GM23338 (cell line): ENCODE data around the gene C2CD5. TPM values are rescaled to one million over a fixed set of nuclear protein-coding genes. Genes with fewer than 3 reads are reported as not detected.

ENCODE experiments used
- ATAC-seq: fragments of 200-7000 bp; cut with Tn5 transposase; 3 replicates; pipeline ENCODE4 v1.9.1; 2020
- DNase-seq: peaks from one replicate; pipeline ENCODE4 v3.0.0-alpha.2; 2015; ENCODE audit warnings: low spot score
- H2AFZ ChIP-seq: fragments of 200-600 bp; sonication (generic); 2 replicates; pipeline ENCODE4 v1.8.0; 2016; ENCODE audit warnings: antibody characterized with exemption, mild to moderate bottlenecking, moderate library complexity
- H3F3A ChIP-seq: fragments of 200-600 bp; sonication (generic); replicated peaks from 2 replicates; pipeline ENCODE4 v1.8.0; 2017; ENCODE audit warnings: antibody characterized with exemption, mixed run types, low read depth
- H3K27ac ChIP-seq: fragments of 200-600 bp; sonication (generic); 2 replicates; pipeline ENCODE4 v1.6.1; 2016; ENCODE audit warnings: low read depth
- H3K27me3 ChIP-seq: fragments of 200-600 bp; sonication (generic); 2 replicates; pipeline ENCODE4 v1.8.0; 2016; ENCODE audit warnings: mild to moderate bottlenecking, mixed run types, moderate library complexity; ENCODE audit not compliant: insufficient read depth
- H3K36me3 ChIP-seq: fragments of 200-600 bp; sonication (generic); 2 replicates; pipeline ENCODE4 v1.8.0; 2016; ENCODE audit warnings: mild to moderate bottlenecking; ENCODE audit not compliant: insufficient read depth
- H3K4me1 ChIP-seq: fragments of 200-600 bp; sonication (generic); 2 replicates; pipeline ENCODE4 v1.8.0; 2016; ENCODE audit warnings: mild to moderate bottlenecking, moderate library complexity; ENCODE audit not compliant: insufficient read depth
- H3K4me2 ChIP-seq: fragments of 200-600 bp; sonication (generic); 2 replicates; pipeline ENCODE4 v1.7.1; 2017; ENCODE audit warnings: mixed run types
- H3K4me3 ChIP-seq: fragments of 200-600 bp; sonication (generic); 2 replicates; pipeline ENCODE4 v1.6.1; 2016; ENCODE audit warnings: mixed run types
- H3K79me2 ChIP-seq: fragments of 200-600 bp; sonication (generic); replicated peaks from 2 replicates; pipeline ENCODE4 v1.8.0; 2017; ENCODE audit warnings: mild to moderate bottlenecking; ENCODE audit not compliant: insufficient read depth
- H3K9me2 ChIP-seq: fragments of 200-600 bp; sonication (generic); 2 replicates; pipeline ENCODE4 v1.8.0; 2017; ENCODE audit not compliant: insufficient read depth
- H4K20me1 ChIP-seq: fragments of 200-600 bp; sonication (generic); replicated peaks from 2 replicates; pipeline ENCODE4 v1.8.0; 2017; ENCODE audit warnings: mild to moderate bottlenecking; ENCODE audit not compliant: insufficient read depth
- H3K27ac Mint-ChIP-seq: 2 replicates; pipeline ENCODE4 v1.8.0; 2020; ENCODE audit warnings: inconsistent platforms, mild to moderate bottlenecking, moderate library complexity, mixed read lengths
- H3K27me3 Mint-ChIP-seq: 3 replicates; pipeline ENCODE4 v1.8.0; 2022; ENCODE audit warnings: low read depth, mild to moderate bottlenecking, moderate library complexity, mixed read lengths, inconsistent platforms; ENCODE audit not compliant: insufficient read depth, poor library complexity
- H3K36me3 Mint-ChIP-seq: 3 replicates; pipeline ENCODE4 v1.8.0; 2021; ENCODE audit warnings: low read depth, mild to moderate bottlenecking, inconsistent platforms, moderate library complexity, mixed read lengths
- H3K4me1 Mint-ChIP-seq: 3 replicates; pipeline ENCODE4 v1.8.0; 2020; ENCODE audit warnings: mild to moderate bottlenecking, inconsistent platforms, mixed read lengths
- H3K4me3 Mint-ChIP-seq: 3 replicates; pipeline ENCODE4 v1.8.0; 2021; ENCODE audit warnings: moderate library complexity, mild to moderate bottlenecking, inconsistent platforms, mixed read lengths
- H3K9me3 Mint-ChIP-seq: 3 replicates; pipeline ENCODE4 v1.8.0; 2020; ENCODE audit warnings: moderate library complexity, mild to moderate bottlenecking, inconsistent platforms, mixed read lengths
- CREB1 ChIP-seq: fragments of 250-450 bp; sonication (Bioruptor Pico); IDR thresholded peaks from 2 replicates; pipeline ENCODE4 v1.5.0; 2020; ENCODE audit warnings: low read depth, mild to moderate bottlenecking, moderate library complexity
- EZH2 ChIP-seq: fragments of 200-600 bp; sonication (generic); IDR thresholded peaks from one replicate; pipeline ENCODE4 v1.8.0; 2017; ENCODE audit warnings: antibody characterized with exemption, mild to moderate bottlenecking, low read depth; ENCODE audit not compliant: unreplicated experiment
- EZH2phosphoT487 ChIP-seq: fragments of 200-600 bp; sonication (generic); IDR thresholded peaks from one replicate; pipeline ENCODE4 v1.8.1; 2018; ENCODE audit warnings: antibody characterized with exemption; ENCODE audit not compliant: unreplicated experiment
- NANOG ChIP-seq: IDR thresholded peaks from 2 replicates; pipeline ENCODE4 v1.6.1; 2016; ENCODE audit warnings: antibody characterized with exemption, borderline replicate concordance
- POLR2AphosphoS5 ChIP-seq: IDR thresholded peaks from 2 replicates; pipeline ENCODE4 v1.6.1; 2016; ENCODE audit warnings: antibody characterized with exemption, low read depth
- STAT1 ChIP-seq: IDR thresholded peaks from one replicate; pipeline ENCODE4 v1.6.1; 2016; ENCODE audit warnings: antibody characterized with exemption; ENCODE audit not compliant: unreplicated experiment
- ZNF114 ChIP-seq: fragments of 250-450 bp; sonication (Bioruptor Pico); IDR thresholded peaks from 2 replicates; pipeline ENCODE4 v1.5.0; 2020; ENCODE audit warnings: mild to moderate bottlenecking, moderate library complexity
- ZNF331 ChIP-seq: fragments of 250-450 bp; sonication (Bioruptor Pico); IDR thresholded peaks from 2 replicates; pipeline ENCODE4 v1.5.0; 2020; ENCODE audit warnings: low read depth, mild to moderate bottlenecking, moderate library complexity
- polyA plus RNA-seq: library from polyadenylated mRNA; unstranded; fragments of >200 nt; fragmentation: Nextera tagmentation; extraction: Ambion mirVana; gene quantifications from 2 replicates; pipeline ENCODE4 v1.2.1, GENCODE V29; 2016
- total RNA-seq: library from RNA; depleted of rRNA; stranded (reverse); fragments of >200 nt; shearing (Covaris generic); gene quantifications from 2 replicates; pipeline ENCODE4 v1.2.3, GENCODE V29; 2014
- TF ChIP-seq, protein P1 (sequence below), 2 experiments: fragments of 200-600 bp in 1 of 2; sonication (generic) in 1 of 2; conservative IDR thresholded peaks; 2 replicates each; pipeline versions ENCODE4 v1.5.1 to v1.6.1; 2016 to 2017; ENCODE audit warnings: antibody characterized with exemption in 2 of 2, low read depth in 2 of 2, mild to moderate bottlenecking in 2 of 2, moderate library complexity in 1 of 2
- TF ChIP-seq, protein P2 (sequence below): IDR thresholded peaks from one replicate; pipeline ENCODE4 v1.6.1; 2018; ENCODE audit warnings: antibody characterized with exemption; ENCODE audit not compliant: unreplicated experiment
- TF ChIP-seq, protein P3 (sequence below): IDR thresholded peaks from 2 replicates; pipeline ENCODE4 v1.6.1; 2016; ENCODE audit warnings: antibody characterized with exemption

C2CD5 gene
- total and polyA plus RNA-seq, 2 experiments from 2014 or later = 22.0 to 68.6 TPM

DNA sequence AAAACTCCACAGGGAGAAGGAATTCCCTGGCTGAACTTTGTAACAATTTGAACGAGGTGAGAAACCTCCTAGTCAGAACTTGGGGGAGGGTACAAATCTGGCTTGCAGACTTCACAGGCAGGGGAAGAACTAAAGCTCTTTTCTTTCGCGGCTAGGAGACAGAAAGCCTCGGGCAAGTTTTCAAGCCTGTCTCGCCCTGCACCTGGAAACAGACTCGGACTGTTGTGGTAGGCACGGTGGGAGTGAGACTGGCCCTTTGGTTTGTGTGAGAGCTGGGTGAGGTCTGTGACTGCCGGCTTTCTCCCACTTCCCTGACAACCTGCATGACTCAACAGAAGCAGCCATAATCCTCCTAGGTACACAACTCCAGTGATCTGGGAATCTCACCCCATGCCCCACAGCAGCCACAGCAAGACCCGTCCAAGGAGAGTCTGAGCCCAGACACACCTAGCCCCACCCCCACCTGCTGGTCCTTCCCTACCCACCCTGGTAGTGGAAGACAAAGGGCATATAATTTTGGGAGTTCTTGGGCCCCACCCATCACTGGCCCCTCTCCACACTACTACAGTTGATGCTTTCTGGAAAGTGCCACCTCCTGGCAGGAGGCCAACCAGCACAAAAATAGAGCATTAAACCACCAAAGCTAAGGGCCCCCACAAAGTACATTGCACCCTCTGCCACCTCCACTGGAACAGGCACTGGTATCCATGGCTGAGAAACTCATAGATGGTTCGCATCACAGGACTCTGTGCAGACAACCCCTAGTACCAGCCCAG, 107.1 kb downstream of the C2CD5 start:
- H3K79me2 ChIP-seq = no peaks in the 10 kb centered on the region
- H3K27me3 ChIP-seq = no peaks in the 10 kb centered on the region
- Mint-ChIP-seq H3K27ac (peak overlapping the region; percentile 81), H3K36me3 (no peaks in the 10 kb centered on the region), H3K9me3 (no peaks in the 10 kb centered on the region), H3K4me1 (peaks cover 9% of the 10 kb centered on the region; the same call in 2 of the 3 replicates), H3K27me3 (peaks cover 9% of the 10 kb centered on the region), H3K4me3 (no peak overlapping the region)
- H3K27ac ChIP-seq = no peak overlapping the region
- H3F3A ChIP-seq = no peaks in the 10 kb centered on the region
- no peaks in the 10 kb centered on the region for H4K20me1 ChIP-seq
- ATAC-seq (peak; percentile 60), DNase-seq (peak; percentile 29)
- H3K4me1 ChIP-seq = 0 out of 2 replicates have a peak, but pooled peaks cover 5% of the 10 kb centered on the region
- no peak overlapping the region; the same call in 1 of the 2 replicates for H3K4me2 ChIP-seq
- no peaks in the 10 kb centered on the region for H3K36me3 ChIP-seq
- TF ChIP-seq, protein P1, sequence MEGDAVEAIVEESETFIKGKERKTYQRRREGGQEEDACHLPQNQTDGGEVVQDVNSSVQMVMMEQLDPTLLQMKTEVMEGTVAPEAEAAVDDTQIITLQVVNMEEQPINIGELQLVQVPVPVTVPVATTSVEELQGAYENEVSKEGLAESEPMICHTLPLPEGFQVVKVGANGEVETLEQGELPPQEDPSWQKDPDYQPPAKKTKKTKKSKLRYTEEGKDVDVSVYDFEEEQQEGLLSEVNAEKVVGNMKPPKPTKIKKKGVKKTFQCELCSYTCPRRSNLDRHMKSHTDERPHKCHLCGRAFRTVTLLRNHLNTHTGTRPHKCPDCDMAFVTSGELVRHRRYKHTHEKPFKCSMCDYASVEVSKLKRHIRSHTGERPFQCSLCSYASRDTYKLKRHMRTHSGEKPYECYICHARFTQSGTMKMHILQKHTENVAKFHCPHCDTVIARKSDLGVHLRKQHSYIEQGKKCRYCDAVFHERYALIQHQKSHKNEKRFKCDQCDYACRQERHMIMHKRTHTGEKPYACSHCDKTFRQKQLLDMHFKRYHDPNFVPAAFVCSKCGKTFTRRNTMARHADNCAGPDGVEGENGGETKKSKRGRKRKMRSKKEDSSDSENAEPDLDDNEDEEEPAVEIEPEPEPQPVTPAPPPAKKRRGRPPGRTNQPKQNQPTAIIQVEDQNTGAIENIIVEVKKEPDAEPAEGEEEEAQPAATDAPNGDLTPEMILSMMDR (conservative IDR thresholded peaks at IDR 0.05; ENCODE audit: low read depth in 2 of 2) = peak in 1 of 2 experiments; percentile 18; a peak in 2 of 4 replicates
- TF ChIP-seq, protein P2, sequence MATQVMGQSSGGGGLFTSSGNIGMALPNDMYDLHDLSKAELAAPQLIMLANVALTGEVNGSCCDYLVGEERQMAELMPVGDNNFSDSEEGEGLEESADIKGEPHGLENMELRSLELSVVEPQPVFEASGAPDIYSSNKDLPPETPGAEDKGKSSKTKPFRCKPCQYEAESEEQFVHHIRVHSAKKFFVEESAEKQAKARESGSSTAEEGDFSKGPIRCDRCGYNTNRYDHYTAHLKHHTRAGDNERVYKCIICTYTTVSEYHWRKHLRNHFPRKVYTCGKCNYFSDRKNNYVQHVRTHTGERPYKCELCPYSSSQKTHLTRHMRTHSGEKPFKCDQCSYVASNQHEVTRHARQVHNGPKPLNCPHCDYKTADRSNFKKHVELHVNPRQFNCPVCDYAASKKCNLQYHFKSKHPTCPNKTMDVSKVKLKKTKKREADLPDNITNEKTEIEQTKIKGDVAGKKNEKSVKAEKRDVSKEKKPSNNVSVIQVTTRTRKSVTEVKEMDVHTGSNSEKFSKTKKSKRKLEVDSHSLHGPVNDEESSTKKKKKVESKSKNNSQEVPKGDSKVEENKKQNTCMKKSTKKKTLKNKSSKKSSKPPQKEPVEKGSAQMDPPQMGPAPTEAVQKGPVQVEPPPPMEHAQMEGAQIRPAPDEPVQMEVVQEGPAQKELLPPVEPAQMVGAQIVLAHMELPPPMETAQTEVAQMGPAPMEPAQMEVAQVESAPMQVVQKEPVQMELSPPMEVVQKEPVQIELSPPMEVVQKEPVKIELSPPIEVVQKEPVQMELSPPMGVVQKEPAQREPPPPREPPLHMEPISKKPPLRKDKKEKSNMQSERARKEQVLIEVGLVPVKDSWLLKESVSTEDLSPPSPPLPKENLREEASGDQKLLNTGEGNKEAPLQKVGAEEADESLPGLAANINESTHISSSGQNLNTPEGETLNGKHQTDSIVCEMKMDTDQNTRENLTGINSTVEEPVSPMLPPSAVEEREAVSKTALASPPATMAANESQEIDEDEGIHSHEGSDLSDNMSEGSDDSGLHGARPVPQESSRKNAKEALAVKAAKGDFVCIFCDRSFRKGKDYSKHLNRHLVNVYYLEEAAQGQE = no peak
- no peaks in the 10 kb centered on the region for H3K9me2 ChIP-seq
- peak overlapping the region; percentile 93 for H2AFZ ChIP-seq
- no peak overlapping the region for H3K4me3 ChIP-seq

DNA sequence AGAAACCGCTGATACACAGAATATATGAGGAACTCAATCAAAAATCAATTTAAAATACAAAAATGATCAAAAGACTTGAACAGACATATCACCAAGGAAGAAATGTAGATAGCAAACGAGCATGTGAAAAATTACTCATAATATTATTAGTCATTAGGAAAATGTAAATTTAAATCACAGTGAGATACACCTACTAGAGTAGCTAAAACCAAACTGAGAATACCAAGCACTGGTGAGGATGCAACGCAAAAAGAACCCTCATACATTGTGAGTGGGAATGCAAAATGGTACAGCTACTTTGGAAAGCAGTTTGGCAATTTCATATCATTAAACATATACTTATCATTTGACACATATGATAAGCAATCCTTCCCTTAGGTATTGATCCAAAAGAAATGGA, 108.8 kb downstream of the C2CD5 start:
- no peak overlapping the region for H3K27ac ChIP-seq
- no peaks in the 10 kb centered on the region for H3K9me2 ChIP-seq
- H3K27ac Mint-ChIP-seq = no peak overlapping the region
- H3K79me2 ChIP-seq = no peaks in the 10 kb centered on the region
- DNase-seq (no peak), ATAC-seq (no peak)
- no peaks in the 10 kb centered on the region for H3K9me3 Mint-ChIP-seq
- H2AFZ ChIP-seq = no peak overlapping the region
- H3K36me3 Mint-ChIP-seq = no peaks in the 10 kb centered on the region
- H3K4me3 Mint-ChIP-seq = no peak overlapping the region
- H3K36me3 ChIP-seq = no peaks in the 10 kb centered on the region
- H4K20me1 ChIP-seq = no peaks in the 10 kb centered on the region
- no peak overlapping the region for H3K4me2 ChIP-seq
- no peak overlapping the region for H3K4me3 ChIP-seq
- H3K4me1 Mint-ChIP-seq = peaks cover 12% of the 10 kb centered on the region; the same call in 2 of the 3 replicates
- no peaks in the 10 kb centered on the region for H3K27me3 ChIP-seq
- H3K4me1 ChIP-seq = 0 out of 2 replicates have a peak, but pooled peaks cover 5% of the 10 kb centered on the region
- H3F3A ChIP-seq = no peaks in the 10 kb centered on the region
- peaks cover 9% of the 10 kb centered on the region for H3K27me3 Mint-ChIP-seq
- TF ChIP-seq EZH2phosphoT487 (no peak), POLR2AphosphoS5 (no peak), EZH2 (no peak), CREB1 (no peak), STAT1 (no peak), ZNF331 (CRISPR knock-in tag) (no peak), NANOG (no peak), ZNF114 (CRISPR knock-in tag) (no peak)
- TF ChIP-seq, protein P2 = no peak
- TF ChIP-seq, protein P3, sequence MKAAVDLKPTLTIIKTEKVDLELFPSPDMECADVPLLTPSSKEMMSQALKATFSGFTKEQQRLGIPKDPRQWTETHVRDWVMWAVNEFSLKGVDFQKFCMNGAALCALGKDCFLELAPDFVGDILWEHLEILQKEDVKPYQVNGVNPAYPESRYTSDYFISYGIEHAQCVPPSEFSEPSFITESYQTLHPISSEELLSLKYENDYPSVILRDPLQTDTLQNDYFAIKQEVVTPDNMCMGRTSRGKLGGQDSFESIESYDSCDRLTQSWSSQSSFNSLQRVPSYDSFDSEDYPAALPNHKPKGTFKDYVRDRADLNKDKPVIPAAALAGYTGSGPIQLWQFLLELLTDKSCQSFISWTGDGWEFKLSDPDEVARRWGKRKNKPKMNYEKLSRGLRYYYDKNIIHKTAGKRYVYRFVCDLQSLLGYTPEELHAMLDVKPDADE = no peak
